Lower lobe of right lung (tissue), 2 donors: ENCODE results near the gene KCNJ14. TPM values are rescaled to one million over a fixed set of nuclear protein-coding genes. Genes with fewer than 3 reads are reported as not detected.

Experiments used
- ATAC-seq, 2 donors: fragments of 200-7000 bp; cut with Tn5 transposase; one replicate each; pipeline ENCODE4 v1.9.1; 2020 to 2022; ENCODE audit warnings: mild to moderate bottlenecking in 2 of 2, moderate library complexity in 2 of 2
- DNase-seq: peaks from one replicate; pipeline ENCODE4 v3.0.0-alpha.2; 2020
- H3K27ac ChIP-seq: fragments of 200-600 bp; one replicate; pipeline ENCODE4 v1.8.0; 2022
- H3K27me3 ChIP-seq: fragments of 200-600 bp; one replicate; pipeline ENCODE4 v1.8.0; 2022; ENCODE audit warnings: low read depth
- H3K36me3 ChIP-seq: fragments of 200-600 bp; one replicate; pipeline ENCODE4 v1.8.0; 2022; ENCODE audit warnings: mild to moderate bottlenecking
- H3K4me1 ChIP-seq: fragments of 200-600 bp; one replicate; pipeline ENCODE4 v1.8.0; 2022
- H3K4me3 ChIP-seq: fragments of 200-600 bp; one replicate; pipeline ENCODE4 v1.8.0; 2022; ENCODE audit warnings: mild to moderate bottlenecking
- H3K9me3 ChIP-seq: fragments of 200-600 bp; one replicate; pipeline ENCODE4 v1.8.0; 2022
- CTCF ChIP-seq: fragments of 200-600 bp; IDR thresholded peaks from one replicate; pipeline ENCODE4 v1.8.0; 2022; ENCODE audit warnings: antibody characterized with exemption, mild to moderate bottlenecking
- intact Hi-C: fragments of 100-400 bp; cut with DNase I; formaldehyde crosslinking; loops from one replicate; pipeline ENCODE4 v1.11.0; 2022
- total RNA-seq: library from RNA; stranded (reverse); fragmentation: NEBNext Ultra II Directional; extraction: Animal tissue kit (Norgen Biotek cat#: 25700); gene quantifications from one replicate; pipeline ENCODE4 v1.2.1, GENCODE V29; 2021
- donor health status: DM: no; HTN: yes; CAD: no; lungs with severe emphysema.

Gene KCNJ14
- total RNA-seq, 1 donor from 2014 or later: 0.71 TPM

GRCh38 chr19:48442116-48443035 lies 13.0 kb upstream of the KCNJ14 start:
- ATAC-seq (no peak), DNase-seq (no peak)
- Histone ChIP-seq H3K4me1 (peaks cover 31% of the 10 kb centered on the region), H3K27me3 (peaks cover 31% of the 10 kb centered on the region), H3K9me3 (no peaks in the 10 kb centered on the region), H3K4me3 (no peak overlapping the region), H3K36me3 (peaks cover 5% of the 10 kb centered on the region), H3K27ac (no peak overlapping the region)
- no peak for TF ChIP-seq CTCF
- intact Hi-C loops: no loop called here

- no peaks in the 10 kb centered on the region for H3K9me3 ChIP-seq
These were observed 12.1 kb upstream of the KCNJ14 start for GRCh38 chr19:48443256-48443655.

GRCh38 chr19:48443731-48444128 lies 11.6 kb upstream of the KCNJ14 start:
- Histone ChIP-seq H3K4me3 (peak overlapping the region; percentile 99), H3K27me3 (peaks cover 30% of the 10 kb centered on the region), H3K36me3 (peaks cover 19% of the 10 kb centered on the region), H3K27ac (no peak overlapping the region), H3K9me3 (no peaks in the 10 kb centered on the region), H3K4me1 (peaks cover 31% of the 10 kb centered on the region)
- no peak for DNase-seq
- TF ChIP-seq CTCF: no peak
- intact Hi-C loops: no loop called here
- ATAC-seq: no peak

More at GRCh38 chr19:48443256-48443655, 12.1 kb upstream of the KCNJ14 start:
- peak; percentile 58 for DNase-seq
- Histone ChIP-seq H3K4me3 (peak overlapping the region; percentile 99), H3K4me1 (peaks cover 31% of the 10 kb centered on the region), H3K36me3 (peaks cover 14% of the 10 kb centered on the region), H3K27me3 (peaks cover 30% of the 10 kb centered on the region), H3K27ac (no peak overlapping the region)
- intact Hi-C loops: no loop called here
- no peak for TF ChIP-seq CTCF
- no peak for ATAC-seq

GRCh38 chr19:48444129-48444935 lies 11.0 kb upstream of the KCNJ14 start:
- H3K27me3 ChIP-seq: peaks cover 30% of the 10 kb centered on the region
- no peak for DNase-seq
- H3K9me3 ChIP-seq: no peaks in the 10 kb centered on the region
- peak overlapping the region; percentile 93 for H3K27ac ChIP-seq
- H3K4me3 ChIP-seq: peak overlapping the region; percentile 99
- peaks cover 31% of the 10 kb centered on the region for H3K4me1 ChIP-seq
- intact Hi-C loops: no loop called here
- H3K36me3 ChIP-seq: peaks cover 22% of the 10 kb centered on the region
- no peak for TF ChIP-seq CTCF
- ATAC-seq: no peak

- TF ChIP-seq CTCF: no peak
- peaks cover 28% of the 10 kb centered on the region for H3K36me3 ChIP-seq
- H3K27me3 ChIP-seq: peaks cover 28% of the 10 kb centered on the region
- intact Hi-C loops: no loop called here
- ATAC-seq: no peak
- peak overlapping the region; percentile 99 for H3K4me3 ChIP-seq
- no peaks in the 10 kb centered on the region for H3K9me3 ChIP-seq
- H3K27ac ChIP-seq: peak overlapping the region; percentile 93
- peaks cover 31% of the 10 kb centered on the region for H3K4me1 ChIP-seq
- no peak for DNase-seq
These were observed 10.5 kb upstream of the KCNJ14 start for GRCh38 chr19:48444936-48445200.
